ENCODE data around the gene AHI1.
"Not testable (repeated sequence)": the region's sequence is repeated elsewhere in the genome, so short reads cannot be mapped to it uniquely, and the experiment has no call there.

Gene AHI1

DNA sequence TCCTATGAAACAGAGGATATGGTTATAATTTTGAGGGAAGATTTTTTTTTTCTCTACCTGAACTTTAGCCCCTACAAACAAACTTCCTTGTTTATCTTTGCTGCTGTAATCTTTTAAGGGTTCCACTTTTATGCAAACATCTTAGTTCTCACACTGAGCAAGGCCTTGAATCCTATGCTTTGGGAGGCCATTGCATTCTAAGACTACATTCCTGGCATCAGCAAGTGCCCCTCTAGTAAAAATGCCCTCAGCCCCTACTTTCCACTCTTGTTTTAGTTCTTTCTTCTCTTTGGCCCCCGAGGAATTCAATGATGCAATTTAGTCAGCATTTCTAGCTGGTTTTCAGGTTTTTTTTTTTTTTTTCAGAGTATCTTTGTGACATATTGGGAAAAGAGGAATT, 8.1 kb upstream of the AHI1 start:
- DNase-seq: no peak

GRCh38 chr6:135505222-135505621, 7.7 kb upstream of the AHI1 start:
- DNase-seq: no peak

DNA sequence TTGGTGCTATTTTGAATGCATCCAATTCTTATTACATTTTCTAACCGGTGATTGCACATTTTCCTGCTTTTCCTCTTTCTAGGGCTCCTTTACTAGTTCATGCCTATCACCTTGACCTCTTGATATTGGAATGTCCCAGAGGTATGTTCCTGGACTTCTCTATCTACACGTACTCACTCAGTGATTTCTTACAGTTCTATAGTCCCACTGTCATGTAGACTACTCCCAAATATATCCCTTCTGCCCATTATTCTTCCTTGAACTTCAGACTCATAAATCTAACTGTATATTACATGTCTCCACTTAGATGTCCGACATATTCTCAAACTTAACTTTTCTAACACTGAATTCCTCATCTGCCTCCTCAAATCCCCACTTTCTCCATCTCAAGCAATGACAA, 7.2 kb upstream of the AHI1 start:
- DNase-seq: no peak

DNA sequence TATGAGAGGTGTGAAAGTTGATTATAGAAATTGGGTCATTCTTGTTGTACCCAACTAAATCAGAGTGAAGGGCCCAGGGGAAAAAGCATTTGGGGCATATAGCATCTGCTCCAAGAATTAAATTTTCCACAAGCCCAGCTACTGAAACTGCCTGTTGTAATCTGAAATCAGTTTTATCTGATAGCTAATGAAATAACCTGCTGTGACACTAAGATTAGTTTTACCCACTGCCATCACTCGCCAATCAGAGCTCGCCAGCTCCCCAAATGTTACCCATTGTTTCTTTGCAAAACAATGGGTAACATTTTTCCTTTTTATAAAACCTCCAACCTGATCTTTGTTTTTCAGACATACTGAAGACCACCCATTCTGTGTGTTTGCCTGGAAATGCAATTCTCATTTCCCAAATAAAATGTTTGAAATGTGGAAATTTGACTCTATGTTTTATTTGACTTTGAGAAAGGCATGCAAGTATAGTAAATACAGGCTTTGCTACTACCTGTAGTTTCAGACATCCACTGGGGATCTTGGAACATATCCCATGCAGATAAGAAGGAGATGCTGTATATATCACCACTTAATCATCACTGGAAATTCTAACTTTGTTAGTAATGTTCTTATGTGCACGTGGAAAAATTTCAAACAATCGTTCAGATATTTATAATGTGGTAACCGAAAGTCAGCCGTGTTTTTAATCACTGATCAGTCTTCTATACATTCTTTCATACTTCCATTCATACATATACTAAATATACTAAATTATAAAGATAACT, 6.3 kb upstream of the AHI1 start:
- DNase-seq: no peak

DNA sequence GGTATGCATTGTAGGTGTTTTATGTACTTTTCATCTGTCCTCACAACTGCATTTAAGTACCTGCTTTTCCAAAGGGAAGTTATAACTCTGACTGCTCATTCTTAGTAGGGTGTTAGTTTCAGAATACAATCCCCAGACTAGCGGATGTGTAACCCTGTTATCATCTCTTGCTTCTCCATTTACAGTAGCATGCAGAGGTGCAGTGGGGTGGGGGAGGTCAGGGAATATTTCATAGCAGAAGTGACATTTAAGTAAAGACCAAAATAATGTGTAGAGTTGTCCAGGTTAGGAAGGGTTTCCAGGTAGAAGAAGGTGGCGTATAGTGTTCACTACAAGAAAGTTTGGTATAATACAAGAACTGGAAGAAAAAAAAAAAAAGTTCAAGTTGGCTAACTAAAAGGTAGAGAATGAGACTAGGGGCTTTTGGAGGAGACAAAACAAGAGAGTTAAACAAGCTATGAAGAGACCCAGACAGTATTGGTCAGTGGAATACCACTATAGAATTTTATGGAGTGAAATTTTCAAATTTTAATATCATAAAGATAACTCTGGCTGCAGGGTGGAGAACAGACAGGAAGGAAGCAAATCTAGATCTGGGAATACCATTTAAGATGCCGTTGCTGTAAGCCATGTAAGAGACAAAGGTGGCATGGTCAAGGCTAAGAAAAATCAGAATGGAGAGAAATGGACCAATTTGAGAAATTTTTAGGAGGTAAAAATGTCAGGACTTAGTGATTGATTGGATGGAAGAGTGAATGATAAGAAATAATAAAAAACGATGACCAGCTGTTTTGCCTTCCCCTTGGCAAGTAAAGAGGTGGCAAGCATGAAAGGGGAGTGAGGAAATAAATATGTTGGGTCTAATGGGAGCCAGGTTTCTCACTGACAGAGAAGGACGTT, 2.2 kb upstream of the AHI1 start:
- DNase-seq: no peak

- peak; percentile 87 for DNase-seq
Measured at GRCh38 chr6:135498185-135498841, 773 bp upstream of the AHI1 start.

- no peak for DNase-seq
Measured at GRCh38 chr6:135496800-135497411, 634 bp downstream of the AHI1 start.

GRCh38 chr6:135493218-135493961, 4.2 kb downstream of the AHI1 start:
- no peak for DNase-seq

- no peak for DNase-seq
Measured at GRCh38 chr6:135490381-135490780, 7.2 kb downstream of the AHI1 start.

- no peak for DNase-seq
Measured at GRCh38 chr6:135488023-135488422, 9.5 kb downstream of the AHI1 start.

DNA sequence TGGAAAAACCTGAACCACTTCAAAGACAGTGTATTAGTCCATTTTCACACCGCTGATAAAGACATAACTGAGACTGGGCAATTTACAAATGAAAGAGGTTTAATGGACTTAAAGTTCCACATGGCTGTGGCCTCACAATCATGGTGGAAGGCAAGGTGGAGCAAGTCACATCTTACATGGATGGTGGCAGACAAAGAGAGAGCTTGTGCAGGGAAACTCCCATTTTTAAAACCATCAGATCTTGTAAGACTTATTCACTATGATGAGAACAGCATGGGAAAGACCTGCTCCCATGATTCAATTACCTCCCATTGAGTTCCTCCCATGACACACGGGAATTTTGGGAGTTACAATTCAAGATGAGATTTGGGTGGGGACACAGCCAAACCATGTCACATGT, 13.6 kb downstream of the AHI1 start:
- DNase-seq: not testable (repeated sequence)

- DNase-seq: peak; percentile 64
Measured at GRCh38 chr6:135481783-135482369, 15.7 kb downstream of the AHI1 start.

DNA sequence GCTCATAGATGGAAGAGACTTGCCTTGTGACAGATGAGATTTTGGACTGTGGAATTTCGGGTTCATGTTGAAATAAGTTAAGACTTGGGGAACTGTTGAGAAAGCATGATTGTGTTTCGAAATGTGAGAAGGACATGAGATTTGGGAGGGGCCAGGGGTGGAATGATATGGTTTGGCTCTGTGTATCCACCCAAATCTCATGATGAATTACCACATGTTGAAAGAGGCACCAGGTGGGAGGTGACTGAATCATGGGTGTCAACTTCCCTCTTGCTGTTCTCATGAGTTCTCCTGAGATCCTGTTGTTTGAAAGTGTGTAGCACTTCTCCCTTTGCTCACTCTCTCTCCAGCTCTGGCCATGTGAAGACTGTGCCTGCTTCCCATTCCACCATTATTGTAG, 17.9 kb downstream of the AHI1 start:
- DNase-seq: no peak

- no peak for DNase-seq
Measured at GRCh38 chr6:135478626-135479025, 18.9 kb downstream of the AHI1 start.

DNA sequence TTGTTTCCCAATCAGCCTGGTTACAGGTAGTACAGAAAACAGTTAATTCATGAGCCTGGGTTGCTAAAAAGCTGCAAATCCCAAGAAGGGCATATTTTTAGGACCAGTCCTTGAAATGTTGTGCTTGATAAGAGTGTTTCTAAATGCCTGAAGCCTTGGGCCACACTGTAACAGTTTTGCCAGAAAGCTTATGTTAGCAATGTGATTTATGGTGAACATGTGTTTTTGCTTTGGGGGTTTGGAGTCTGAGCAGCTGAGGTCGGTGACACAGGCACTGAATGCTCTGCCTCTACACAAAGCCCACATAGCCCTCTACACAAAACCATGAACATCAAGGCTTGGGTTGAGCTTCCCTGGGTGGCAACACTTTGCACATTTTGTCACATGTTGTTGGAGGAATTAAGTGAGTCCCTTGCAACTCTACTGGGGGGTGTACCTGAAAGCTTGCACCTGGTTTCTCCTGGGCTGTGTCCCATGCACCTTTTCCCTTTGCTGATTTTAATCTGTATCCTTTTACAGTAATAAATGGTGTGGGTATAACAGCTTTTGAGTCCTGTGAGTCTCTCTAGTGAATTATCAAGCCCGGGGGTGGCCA, 22.2 kb downstream of the AHI1 start:
- DNase-seq: no peak

GRCh38 chr6:135474362-135474761, 23.2 kb downstream of the AHI1 start:
- no peak for DNase-seq

GRCh38 chr6:135465903-135466302, 31.6 kb downstream of the AHI1 start:
- DNase-seq: no peak

GRCh38 chr6:135465307-135465706, 32.2 kb downstream of the AHI1 start:
- DNase-seq: no peak

GRCh38 chr6:135464634-135465033, 32.9 kb downstream of the AHI1 start:
- no peak for DNase-seq

DNA sequence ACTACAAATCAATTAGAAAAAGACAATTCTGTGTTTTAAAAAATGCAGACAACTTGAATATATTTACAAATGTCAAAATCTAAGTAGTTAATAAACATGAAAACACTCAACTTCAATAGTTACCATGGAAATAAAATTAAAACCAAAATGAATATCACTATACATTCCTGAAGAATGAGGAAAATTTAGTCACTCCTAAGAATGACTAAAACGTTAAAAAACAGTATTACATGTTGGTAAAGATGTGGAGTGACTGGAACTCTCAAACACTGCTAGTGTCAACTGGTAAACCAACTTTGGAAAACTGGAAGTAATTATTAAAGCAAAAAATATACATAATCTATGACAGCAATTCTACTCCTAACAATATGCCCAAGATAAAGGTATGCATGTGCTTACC, 36.3 kb downstream of the AHI1 start:
- DNase-seq: no peak

DNA sequence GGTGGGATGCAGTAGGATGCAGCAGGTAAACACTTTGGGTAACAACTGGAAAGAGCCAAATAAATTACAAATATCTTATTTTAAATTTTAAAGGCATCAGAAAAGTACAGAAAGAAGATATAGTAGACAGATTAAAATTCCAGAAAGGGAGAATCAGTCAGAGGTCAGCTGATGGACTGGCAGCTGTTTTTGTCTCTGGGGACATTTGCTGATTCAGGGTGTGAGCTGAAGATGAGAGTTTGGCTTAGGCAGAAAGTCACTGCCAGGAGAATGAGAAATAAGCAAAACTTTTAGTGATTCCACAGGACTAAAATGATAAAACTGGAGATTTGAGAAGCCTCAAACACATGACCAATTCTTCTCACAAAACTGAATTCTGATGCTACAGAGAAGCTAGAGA, 39.5 kb downstream of the AHI1 start:
- DNase-seq: no peak

All from hematopoietic multipotent progenitor cell treated with erythropoietin and hydrocortisone succinate and interleukin-3 and kit ligand, for 4 days (in vitro differentiated cells).